NCI-H748 treated with DMSO at 0.1 percent for 48 hours (cell line): ENCODE measurements around the gene MFSD12.

ENCODE experiments used
- DNase-seq: peaks from one replicate; lab custom pipeline; 2025; lab: John Stamatoyannopoulos, UW

MFSD12 gene

DNA sequence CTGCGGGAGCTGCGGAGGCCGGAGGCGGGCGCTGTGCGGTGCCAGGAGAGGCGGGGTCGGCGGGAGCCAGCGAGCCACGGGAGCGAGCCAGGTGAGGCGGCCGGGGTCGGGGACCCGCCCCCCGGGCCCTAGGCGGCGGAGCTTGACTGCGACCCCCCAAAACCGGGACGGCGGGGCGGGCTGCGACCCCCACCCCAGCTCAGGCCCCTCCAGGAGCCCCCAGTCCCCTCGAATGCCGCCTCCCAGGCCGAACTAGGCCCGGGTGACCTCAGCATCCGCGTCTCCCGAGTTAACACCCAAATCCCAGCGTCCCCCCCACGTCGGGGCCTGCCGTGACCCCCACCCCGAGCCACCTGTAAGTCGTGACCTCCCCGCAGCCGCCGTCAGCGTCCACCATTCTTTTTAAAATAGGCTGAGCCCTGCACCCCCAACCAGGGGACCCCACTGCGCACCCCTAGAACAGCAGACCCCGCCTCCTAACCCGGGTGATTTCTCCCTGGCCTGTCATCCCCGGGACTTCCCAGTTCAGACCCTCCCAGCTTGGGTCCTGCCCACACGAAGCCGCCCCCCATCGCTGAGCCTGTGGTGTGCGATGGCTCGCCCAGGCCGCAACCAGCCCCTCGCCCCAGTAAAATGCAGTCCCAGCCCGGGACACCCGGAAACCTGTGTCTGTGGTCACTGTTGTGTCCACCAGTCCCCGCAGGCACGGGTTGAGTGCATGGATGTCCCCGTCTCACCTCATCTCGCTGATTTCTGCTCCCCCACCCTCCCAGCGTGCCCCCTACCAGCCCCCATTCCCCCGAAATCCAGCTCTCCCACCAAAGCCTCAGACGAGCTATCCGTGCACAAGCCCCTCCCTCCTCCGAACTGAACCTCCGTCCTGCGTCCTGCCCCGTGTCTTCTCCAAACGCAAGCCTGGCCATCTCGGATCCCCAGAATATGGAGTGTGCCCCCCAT, 50.7 kb downstream of the MFSD12 start:
- no peak for DNase-seq

DNA sequence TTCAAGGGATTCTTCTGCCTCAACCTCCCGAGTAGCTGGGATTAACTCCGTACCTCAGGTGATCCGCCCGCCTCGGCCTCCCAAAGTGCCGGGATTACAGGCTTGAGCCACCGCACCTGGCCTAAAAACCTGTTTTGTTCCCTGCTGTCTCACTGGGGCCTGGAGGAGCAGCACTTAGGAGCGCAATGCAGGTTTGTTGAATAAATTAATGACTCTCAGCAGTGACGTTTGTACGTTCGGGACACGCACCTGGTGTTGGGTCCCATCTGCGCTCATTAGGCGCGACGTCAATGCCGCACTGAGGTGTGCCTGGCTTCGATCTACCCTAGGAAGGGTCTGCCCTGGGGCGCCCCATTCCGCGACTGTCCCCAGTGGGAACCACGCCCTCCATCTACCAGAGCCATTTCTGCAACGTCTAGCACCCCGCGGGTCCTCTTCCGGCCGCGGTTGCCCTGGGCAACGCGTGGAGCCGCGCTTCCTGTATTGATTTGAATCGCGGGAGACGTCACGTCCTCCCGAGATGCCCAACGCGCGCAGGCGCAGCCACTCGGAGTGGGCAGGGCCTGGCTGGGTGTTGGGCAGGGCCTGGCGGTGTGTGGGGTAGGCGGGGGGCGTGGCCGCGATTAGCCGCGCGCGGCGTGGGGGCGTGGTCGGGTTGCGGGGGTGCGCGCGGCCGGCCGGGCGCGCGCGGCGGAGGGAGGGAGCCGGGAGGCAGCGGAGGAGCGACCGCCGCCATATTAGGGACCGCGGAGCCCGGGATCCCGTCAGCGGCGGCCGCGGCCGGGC, 51.6 kb downstream of the MFSD12 start, which contains the start of gene FZR1:
FZR1 (plus strand) TSS at position 714 of the 786 bp plus-strand sequence. CDS start 16,679 bp downstream, outside the sequence.
- DNase-seq: peak; percentile 90

DNA sequence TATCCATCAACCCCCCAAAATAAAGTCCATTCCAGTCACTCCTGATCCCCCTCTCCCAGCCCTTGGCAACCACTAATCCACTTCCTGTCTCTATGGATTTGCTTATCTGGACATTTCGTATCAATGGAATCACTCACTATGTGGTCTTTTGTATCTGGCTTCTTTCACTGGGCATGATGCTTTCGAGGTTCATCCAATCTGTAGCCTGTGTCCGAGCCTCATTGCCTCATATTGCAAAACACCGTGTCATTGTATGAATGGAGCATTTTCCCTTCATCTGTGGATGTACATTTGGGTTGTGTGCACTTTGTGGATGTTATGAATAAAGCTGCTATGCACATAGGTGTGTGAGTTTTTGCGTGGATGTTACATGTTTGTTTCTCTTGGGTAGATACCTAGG, 52.7 kb downstream of the MFSD12 start:
- DNase-seq: no peak

DNA sequence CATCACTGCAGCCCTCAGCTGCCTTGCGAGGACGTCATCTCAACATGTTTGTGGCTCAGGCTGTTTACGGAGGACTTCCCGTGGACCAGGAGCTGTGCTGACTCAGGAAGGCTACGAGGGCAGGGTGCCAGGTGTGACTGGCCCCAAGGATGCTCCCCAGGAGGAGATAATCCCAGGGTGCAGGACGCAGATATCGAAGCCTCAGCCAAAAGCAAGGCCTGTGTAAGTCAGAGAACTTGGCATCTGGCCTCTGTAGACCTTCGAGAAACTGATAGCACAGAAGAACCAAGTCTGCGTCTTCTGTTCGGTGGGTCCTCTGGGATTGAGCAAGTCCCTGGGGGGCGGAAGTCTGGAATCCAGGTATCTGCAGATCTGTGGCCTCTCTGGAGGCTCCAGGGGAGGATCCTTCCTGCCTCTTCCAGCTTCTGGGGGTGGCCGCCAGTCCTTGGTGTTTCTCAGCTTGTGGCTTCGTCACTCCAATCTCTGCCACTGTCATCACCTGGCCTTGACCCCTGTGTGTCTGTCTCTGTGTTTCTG, 54.3 kb downstream of the MFSD12 start:
- DNase-seq: no peak

DNA sequence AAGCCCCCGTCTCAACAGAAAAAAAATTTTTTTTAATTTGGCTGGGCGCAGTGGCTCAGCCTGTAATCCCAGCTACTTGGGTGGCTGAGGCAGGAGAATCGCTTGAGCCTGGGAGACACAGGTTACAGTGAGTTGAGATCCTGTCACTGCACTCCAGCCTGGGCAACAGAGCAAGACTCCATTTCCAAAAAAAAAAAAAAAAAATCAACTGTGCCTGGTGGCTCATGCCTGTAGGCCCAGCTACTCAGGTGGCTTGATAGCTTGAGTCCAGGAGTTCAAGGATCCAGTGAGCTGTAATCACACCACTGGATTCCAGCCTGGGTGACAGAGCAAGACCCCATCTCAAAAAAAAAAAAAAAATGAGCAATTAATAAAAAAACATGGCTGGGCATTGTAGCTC, 55.6 kb downstream of the MFSD12 start:
- DNase-seq: no peak

DNA sequence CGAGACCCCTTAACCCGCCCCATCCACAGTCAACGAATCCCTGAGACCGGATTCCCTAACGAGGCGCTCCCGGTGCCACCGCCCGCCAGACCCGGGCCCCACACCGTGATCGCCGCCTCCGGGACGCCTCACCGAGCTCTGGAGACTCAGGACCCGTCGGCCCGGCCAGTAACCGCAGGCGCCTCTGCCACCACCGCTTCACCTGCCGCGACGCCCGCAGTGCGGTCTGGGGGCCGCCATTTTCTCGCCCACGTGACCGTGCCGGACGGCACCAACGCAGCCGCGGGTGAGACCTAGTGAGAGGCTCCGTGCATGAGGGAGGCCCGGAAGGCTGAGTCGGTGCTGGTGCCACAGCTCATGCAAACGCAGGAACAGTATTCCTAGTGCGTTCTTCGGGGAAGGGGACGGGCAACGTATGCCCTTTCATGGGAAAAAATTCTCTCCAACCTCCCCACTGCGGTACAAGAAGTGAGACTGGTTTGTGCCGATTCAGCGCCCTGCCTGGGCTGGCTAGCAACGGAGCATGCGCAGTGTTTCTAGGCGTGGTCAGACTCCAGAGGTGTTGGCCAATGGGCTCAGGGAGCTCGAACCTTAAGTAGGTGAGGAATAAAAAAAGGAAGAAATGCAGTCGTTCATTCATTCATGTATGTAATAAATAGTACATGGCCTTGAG, 56.8 kb downstream of the MFSD12 start, which contains the start of gene DOHH:
DOHH (minus strand) TSS at position 246 of the 673 bp plus-strand sequence. CDS start 3,860 bp downstream, outside the sequence.
- peak; percentile 82 for DNase-seq

DNA sequence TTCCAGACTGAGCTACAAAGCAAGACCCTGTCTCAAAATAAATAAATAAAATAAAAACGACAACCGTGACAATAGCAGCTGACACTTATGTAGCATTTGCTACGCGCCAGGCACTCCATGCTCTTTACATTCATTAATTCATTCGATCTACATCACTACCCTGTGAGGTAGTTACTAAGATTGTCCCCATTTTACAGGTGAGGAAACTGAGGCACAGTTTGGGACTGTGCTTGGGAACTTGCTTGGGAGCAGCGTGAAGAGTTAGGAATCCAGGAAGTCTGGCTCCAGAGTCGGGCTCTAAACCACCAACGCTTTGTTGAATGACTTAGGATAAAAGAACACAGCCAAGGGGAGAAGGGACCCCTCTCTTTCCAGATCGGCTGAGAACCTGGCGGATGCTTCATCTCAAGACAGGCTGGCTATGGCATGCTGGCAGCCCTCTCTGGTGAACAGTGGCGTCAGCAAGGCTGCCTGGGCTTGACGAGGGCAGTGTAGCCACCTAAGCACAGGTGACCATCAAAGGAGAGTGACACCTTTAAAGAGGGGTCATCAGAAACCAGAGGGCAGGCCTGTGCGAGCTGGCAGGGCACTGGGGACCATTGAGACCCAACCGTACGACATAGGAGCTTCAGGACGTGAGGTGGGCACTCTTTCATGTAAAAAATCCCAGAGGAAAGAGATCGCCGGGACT, 57.5 kb downstream of the MFSD12 start:
- no peak for DNase-seq

DNA sequence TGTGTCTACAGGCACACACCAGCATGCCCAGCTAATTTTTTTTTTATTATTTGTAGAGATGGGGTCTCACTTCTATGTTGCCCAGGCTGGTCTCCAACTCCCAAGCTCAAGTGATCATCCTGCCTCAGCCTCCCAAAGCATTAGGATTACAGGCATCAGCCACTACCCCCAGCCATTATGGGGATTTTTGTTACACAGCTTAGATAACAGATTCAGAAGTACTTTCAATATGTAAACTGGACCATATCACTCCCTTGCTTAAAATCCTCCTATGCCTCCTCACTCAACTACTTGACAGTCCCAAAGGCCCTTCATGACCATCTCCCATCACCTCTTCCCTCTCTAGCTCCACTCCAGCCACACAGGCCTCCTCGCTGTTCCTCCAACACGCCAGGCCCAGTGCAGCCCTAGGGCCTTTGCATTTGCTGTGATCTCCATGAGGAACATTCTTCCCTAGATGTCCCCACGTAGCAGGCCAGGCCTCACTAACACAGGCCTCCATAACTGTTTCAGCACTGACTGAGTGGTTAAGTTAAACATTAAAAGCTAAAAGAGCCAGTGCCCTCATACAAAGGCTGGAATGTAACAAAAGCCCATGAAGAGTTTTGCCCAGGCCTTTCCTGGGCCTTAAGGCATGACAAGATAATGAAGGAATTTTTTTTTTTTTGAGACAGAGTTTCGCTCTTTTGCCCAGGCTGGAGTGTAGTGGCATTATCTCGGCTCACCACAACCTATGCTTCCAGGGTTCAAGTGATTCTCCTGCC, 59.4 kb downstream of the MFSD12 start:
- no peak for DNase-seq

DNA sequence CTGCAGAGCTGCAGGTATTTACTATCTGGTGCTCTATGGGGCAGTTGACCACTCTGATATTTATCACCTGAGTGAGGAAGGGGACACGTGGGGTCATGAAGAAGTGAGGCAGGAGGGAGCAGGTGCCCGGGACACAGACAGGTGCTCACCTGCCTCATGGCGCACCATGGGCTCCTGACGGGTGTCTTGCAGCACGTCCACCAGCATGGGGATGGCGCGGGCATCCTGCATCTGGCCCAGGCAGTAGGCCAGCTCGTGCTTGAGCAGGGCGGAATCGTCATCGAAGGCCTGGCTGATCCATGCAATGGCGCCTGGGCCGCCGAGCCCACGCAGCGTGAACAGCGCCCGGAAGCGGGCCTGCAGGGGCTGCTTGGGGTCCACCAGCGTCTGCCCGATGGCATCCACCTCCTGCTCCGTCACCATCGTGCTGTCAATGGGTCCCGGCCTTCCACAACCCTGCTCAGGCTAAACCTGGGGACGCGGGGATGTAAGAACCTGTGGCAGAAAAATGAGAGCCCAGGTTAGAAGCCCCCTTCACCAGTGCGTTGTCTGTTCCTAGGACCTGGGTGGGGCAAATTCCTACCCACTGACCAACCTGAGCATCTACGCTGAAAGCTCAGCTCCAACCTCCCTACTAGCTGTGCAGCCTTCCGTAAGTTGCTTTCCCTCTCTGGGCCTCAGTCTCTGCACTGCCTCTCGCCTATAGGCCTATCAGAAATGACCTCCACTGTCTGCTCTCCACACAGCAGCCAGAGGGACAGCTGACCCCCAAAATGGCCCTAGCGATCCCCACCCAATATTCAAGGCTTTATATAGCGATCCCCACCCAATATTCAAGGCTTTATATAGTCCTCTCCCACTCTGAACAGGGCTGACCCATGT, 60.8 kb downstream of the MFSD12 start:
- no peak for DNase-seq

DNA sequence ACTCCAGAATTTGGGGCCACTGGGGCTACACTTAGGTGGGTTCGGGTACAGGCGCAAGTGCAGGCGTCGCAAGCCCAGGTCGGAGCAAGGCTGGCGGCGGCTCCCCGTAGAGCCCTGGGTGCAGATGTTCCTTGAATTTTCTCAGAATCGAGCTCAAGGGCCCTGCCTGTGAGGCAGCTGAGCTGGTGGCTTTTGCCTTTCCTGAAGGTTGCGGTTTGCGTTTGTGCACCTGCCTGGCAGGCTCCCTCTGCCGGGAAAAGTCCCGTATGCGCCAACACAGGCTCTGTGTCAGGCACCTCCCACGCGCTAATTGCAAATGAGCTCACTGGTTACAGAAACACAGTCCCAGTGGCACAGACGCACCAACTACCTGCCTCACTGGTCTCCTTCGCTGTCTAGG, 62.8 kb downstream of the MFSD12 start:
- DNase-seq: no peak
